Esophagus muscularis mucosa (tissue), 3 donors: ENCODE measurements around the gene ZC3H12C.

Experiments
- POLR2A ChIP-seq: fragments of 450-650 bp; IDR thresholded peaks from one replicate; pipeline ENCODE4 v1.6.1; 2017; ENCODE audit warnings: antibody characterized with exemption, moderate library complexity, mild to moderate bottlenecking, low read depth
- POLR2AphosphoS5 ChIP-seq, 2 donors: sonication (generic); formaldehyde crosslinking; IDR thresholded peaks; one replicate each; pipeline ENCODE4 v1.6.1; 2017; ENCODE audit warnings: antibody characterized with exemption in 2 of 2
- TF ChIP-seq, protein P1 (sequence below), 3 experiments: fragments of 200-600 bp in 2 of 3; fragments of 450-650 bp in 1 of 3; sonication (generic) in 2 of 3; IDR thresholded peaks; one replicate each; pipeline ENCODE4 v1.5.1; 2017 to 2019; ENCODE audit warnings: antibody characterized with exemption in 3 of 3, mild to moderate bottlenecking in 2 of 3, moderate library complexity in 1 of 3

DNA sequence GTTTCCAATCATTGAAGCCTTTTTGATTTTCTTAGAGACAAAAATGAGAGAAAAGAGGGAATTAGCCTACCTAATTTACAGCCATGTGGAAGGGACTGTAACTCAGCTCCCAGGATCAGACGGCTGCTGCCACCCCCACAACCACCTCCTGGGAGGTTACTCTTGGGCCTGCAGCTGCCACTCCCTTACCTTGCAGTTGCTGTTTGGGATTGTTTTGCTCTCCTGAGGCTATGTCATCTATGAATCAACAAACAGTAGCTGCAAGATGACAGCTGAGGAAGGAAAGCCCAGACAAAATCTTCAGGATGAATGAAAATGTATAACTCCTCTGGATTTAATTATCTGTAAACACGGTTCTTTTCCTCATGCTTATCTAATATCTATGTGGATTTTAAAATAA lies 28.0 kb upstream of the ZC3H12C start:
- TF ChIP-seq, protein P1, sequence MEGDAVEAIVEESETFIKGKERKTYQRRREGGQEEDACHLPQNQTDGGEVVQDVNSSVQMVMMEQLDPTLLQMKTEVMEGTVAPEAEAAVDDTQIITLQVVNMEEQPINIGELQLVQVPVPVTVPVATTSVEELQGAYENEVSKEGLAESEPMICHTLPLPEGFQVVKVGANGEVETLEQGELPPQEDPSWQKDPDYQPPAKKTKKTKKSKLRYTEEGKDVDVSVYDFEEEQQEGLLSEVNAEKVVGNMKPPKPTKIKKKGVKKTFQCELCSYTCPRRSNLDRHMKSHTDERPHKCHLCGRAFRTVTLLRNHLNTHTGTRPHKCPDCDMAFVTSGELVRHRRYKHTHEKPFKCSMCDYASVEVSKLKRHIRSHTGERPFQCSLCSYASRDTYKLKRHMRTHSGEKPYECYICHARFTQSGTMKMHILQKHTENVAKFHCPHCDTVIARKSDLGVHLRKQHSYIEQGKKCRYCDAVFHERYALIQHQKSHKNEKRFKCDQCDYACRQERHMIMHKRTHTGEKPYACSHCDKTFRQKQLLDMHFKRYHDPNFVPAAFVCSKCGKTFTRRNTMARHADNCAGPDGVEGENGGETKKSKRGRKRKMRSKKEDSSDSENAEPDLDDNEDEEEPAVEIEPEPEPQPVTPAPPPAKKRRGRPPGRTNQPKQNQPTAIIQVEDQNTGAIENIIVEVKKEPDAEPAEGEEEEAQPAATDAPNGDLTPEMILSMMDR (IDR thresholded peaks at IDR 0.05), result no peak
- TF ChIP-seq POLR2A (no peak), POLR2AphosphoS5 (IDR thresholded peaks at IDR 0.05) (no peak)
